ENCODE data around the gene MRPL48.

DNA sequence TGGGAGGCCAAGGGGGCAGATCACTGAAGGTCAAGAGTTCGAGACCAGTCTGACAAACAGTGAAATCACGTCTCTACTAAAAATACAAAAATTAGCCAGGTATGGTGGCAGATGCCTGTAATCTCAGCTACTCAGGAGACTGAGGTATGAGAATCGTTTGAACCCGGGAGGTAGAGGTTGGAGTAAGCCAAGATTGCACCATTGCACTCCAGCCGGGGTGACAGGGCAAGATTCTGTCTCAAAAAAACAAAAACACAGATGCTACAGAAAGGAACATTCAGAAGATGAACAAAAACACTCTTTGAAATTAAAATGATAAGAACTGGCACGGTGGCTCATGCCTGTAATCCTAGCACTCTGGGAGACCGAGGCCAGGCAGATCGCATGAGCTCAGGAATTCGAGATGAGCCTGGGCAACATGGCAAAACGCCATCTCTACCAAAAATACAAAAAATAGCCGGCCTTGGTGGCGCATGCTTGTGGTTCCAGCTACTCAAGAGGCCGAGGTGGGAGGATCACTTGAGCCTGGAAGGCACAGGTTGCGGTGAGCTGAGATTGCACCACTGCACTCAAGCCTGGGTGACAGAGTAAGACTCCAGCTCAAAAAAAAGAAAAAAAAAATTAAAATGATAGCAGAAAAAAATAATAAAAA lies 35.3 kb upstream of the MRPL48 start:
- TF ChIP-seq CTCF (IDR thresholded peaks at IDR 0.05 in 8 of 11, conservative IDR thresholded peaks at IDR 0.05 in 3 of 11) (no peak), POLR2A (IDR thresholded peaks at IDR 0.05) (no peak), POLR2AphosphoS5 (IDR thresholded peaks at IDR 0.05) (no peak)
